SK-N-SH (cell line): ENCODE results near the gene SST. TPM values are rescaled to one million over a fixed set of nuclear protein-coding genes. Genes with fewer than 3 reads are reported as not detected.
A peak's percentile ranks its signal among the peaks of the same experiment; 100 is the strongest.

Source experiments
- CTCF ChIA-PET: fragments of 300-600, 350-600 bp; formaldehyde crosslinking; extraction: SDS; loops from one replicate; lab custom pipeline; 2021; lab: Yijun Ruan, JAX
- POLR2A ChIA-PET: fragments of 350-600 bp; sonication (Branson Sonifier 250); formaldehyde crosslinking; extraction: SDS; loops from one replicate; lab custom pipeline; 2020; ENCODE audit warnings: antibody characterized with exemption, inconsistent platforms; lab: Yijun Ruan, JAX
- DNase-seq: peaks from one replicate; pipeline ENCODE4 v3.0.0; 2012
- H2AFZ ChIP-seq: fragments of 200-600 bp; sonication (generic); 2 replicates; pipeline ENCODE4 v1.8.1; 2016; ENCODE audit warnings: antibody characterized with exemption, mild to moderate bottlenecking, low read depth
- H3F3A ChIP-seq: fragments of 200-600 bp; sonication (generic); replicated peaks from 2 replicates; pipeline ENCODE3; 2016; ENCODE audit warnings: antibody characterized with exemption, mild to moderate bottlenecking; ENCODE audit not compliant: insufficient read depth
- H3K27ac ChIP-seq, 2 experiments: fragments of 200-500 bp in 1 of 2; fragments of 200-600 bp in 1 of 2; sonication (Bioruptor generic) in 1 of 2; sonication (generic), shearing (Covaris generic) in 1 of 2; 2 replicates each; pipeline versions ENCODE4 v1.5.1 to v1.6.1; 2014 to 2016; ENCODE audit warnings: low read depth in 2 of 2, inconsistent platforms in 1 of 2, low read length in 1 of 2, mild to moderate bottlenecking in 1 of 2, mixed read lengths in 1 of 2
- H3K27me3 ChIP-seq: fragments of 200-600 bp; sonication (generic), shearing (Covaris generic); 2 replicates; pipeline ENCODE4 v1.6.1; 2016; ENCODE audit warnings: mixed run types; ENCODE audit not compliant: insufficient read depth
- H3K36me3 ChIP-seq, 2 experiments: fragments of 200-500 bp in 1 of 2; fragments of 200-600 bp in 1 of 2; sonication (Bioruptor generic) in 1 of 2; sonication (generic) in 1 of 2; replicated peaks in 1 of 2; 2 replicates each; pipeline versions ENCODE3 to v1.5.1; 2014 to 2016; ENCODE audit warnings: low read length in 1 of 2, mild to moderate bottlenecking in 1 of 2; ENCODE audit not compliant: insufficient read depth in 2 of 2, control insufficient read depth in 1 of 2
- H3K4me1 ChIP-seq, 2 experiments: fragments of 200-500 bp in 1 of 2; fragments of 200-600 bp in 1 of 2; sonication (Bioruptor generic) in 1 of 2; sonication (generic), shearing (Covaris generic) in 1 of 2; 2 replicates each; pipeline versions ENCODE4 v1.5.1 to v1.6.1; 2014 to 2016; ENCODE audit warnings: low read depth in 1 of 2, low read length in 1 of 2, mixed run types in 1 of 2; ENCODE audit not compliant: insufficient read depth in 2 of 2, control insufficient read depth in 1 of 2
- H3K4me2 ChIP-seq: fragments of 200-600 bp; sonication (generic), shearing (Covaris generic); 2 replicates; pipeline ENCODE4 v1.6.1; 2017; ENCODE audit warnings: mixed run types
- H3K4me3 ChIP-seq, 2 experiments: fragments of 200-500 bp in 1 of 2; fragments of 200-600 bp in 1 of 2; sonication (Bioruptor generic) in 1 of 2; sonication (generic), shearing (Covaris generic) in 1 of 2; 2 replicates each; pipeline versions ENCODE4 v1.5.1 to v1.8.1; 2014 to 2016; ENCODE audit warnings: low read depth in 2 of 2, inconsistent platforms in 1 of 2, low read length in 1 of 2, mild to moderate bottlenecking in 1 of 2, mixed read lengths in 1 of 2, moderate library complexity in 1 of 2
- H3K79me2 ChIP-seq: fragments of 200-600 bp; sonication (generic); 2 replicates; pipeline ENCODE4 v1.8.1; 2017; ENCODE audit warnings: mild to moderate bottlenecking; ENCODE audit not compliant: insufficient read depth
- H3K9ac ChIP-seq: fragments of 200-600 bp; sonication (generic); 2 replicates; pipeline ENCODE4 v1.6.1; 2017; ENCODE audit warnings: mixed run types
- H3K9me2 ChIP-seq: fragments of 200-600 bp; sonication (generic); 2 replicates; pipeline ENCODE4 v1.6.1; 2017; ENCODE audit warnings: mixed run types
- H3K9me3 ChIP-seq: fragments of 200-600 bp; sonication (generic); 2 replicates; pipeline ENCODE4 v1.6.1; 2017; ENCODE audit warnings: mixed run types, mild to moderate bottlenecking, moderate library complexity
- H4K20me1 ChIP-seq: fragments of 200-600 bp; sonication (generic); 2 replicates; pipeline ENCODE4 v1.6.1; 2017; ENCODE audit warnings: mild to moderate bottlenecking, mixed run types; ENCODE audit not compliant: insufficient read depth
- CTCF ChIP-seq: fragments of 200-600 bp; sonication (generic); IDR thresholded peaks from 2 replicates; pipeline ENCODE4 v1.6.1; 2017; ENCODE audit warnings: antibody characterized with exemption, mild to moderate bottlenecking, moderate library complexity
- FOXJ3 ChIP-seq: sonication (generic); formaldehyde crosslinking; IDR thresholded peaks from 2 replicates; pipeline ENCODE4 v1.5.1; 2020; ENCODE audit warnings: mild to moderate bottlenecking, missing genetic modification reagents
- FOXM1 ChIP-seq: IDR thresholded peaks from 2 replicates; pipeline ENCODE4 v1.4.0; 2012; ENCODE audit warnings: low read depth, mild to moderate bottlenecking
- JUND ChIP-seq: IDR thresholded peaks from 2 replicates; pipeline ENCODE4 v1.4.0; 2012
- MXI1 ChIP-seq: IDR thresholded peaks from 2 replicates; pipeline ENCODE4 v1.6.1; 2012; ENCODE audit warnings: mild to moderate bottlenecking, low read depth, low read length, improper control_type of control experiment
- RAD21 ChIP-seq: IDR thresholded peaks from 2 replicates; pipeline ENCODE4 v1.6.1; 2012; ENCODE audit warnings: mild to moderate bottlenecking, low read length
- RXRA ChIP-seq: IDR thresholded peaks from 2 replicates; pipeline ENCODE4 v1.4.0; 2012; ENCODE audit warnings: low read depth, mild to moderate bottlenecking, borderline replicate concordance
- SIN3A ChIP-seq: IDR thresholded peaks from 2 replicates; pipeline ENCODE4 v1.6.1; 2012; ENCODE audit warnings: low read depth, mild to moderate bottlenecking, low read length, moderate library complexity, borderline replicate concordance
- WGBS: methylation state at CpG from one replicate; pipeline ENCODE4 v1.1.6; 2017; ENCODE audit warnings: low lambda C conversion rate; 5-methylcytosine and 5-hydroxymethylcytosine counted together
- polyA plus RNA-seq, 3 experiments: library from polyadenylated mRNA; depleted of rRNA; stranded (reverse); fragments of >200 nt; gene quantifications; 2 replicates each; pipeline ENCODE4 v1.2.3, GENCODE V29; 2012
- TF ChIP-seq, protein P1 (sequence below): IDR thresholded peaks from 2 replicates; pipeline ENCODE4; 2012

The SST gene
- polyA plus RNA-seq, 1 of the 3 experiments (the other 2 are of a cell fraction) = not detected

GRCh38 chr3:187705164-187705563 is 35.0 kb upstream of the SST start:
- Histone ChIP-seq H3K4me1 (no peaks in the 10 kb centered on the region), H4K20me1 (no peaks in the 10 kb centered on the region), H3K9ac (no peak overlapping the region), H3K79me2 (no peaks in the 10 kb centered on the region), H3K36me3 (no peaks in the 10 kb centered on the region), H3K4me3 (no peak overlapping the region), H3K9me3 (no peaks in the 10 kb centered on the region), H3K9me2 (no peaks in the 10 kb centered on the region), H2AFZ (no peak overlapping the region), H3F3A (no peaks in the 10 kb centered on the region), H3K27me3 (peaks cover 11% of the 10 kb centered on the region; the same call in 1 of the 2 replicates), H3K4me2 (no peak overlapping the region), H3K27ac (no peak overlapping the region)
- CTCF ChIA-PET = interaction anchor here (0.9 to 1.1 kb wide), 3 partner anchors 10 to 387 kb away, joined by 4 to 5 read pairs (median 4); no protein-coding TSS in a partner anchor
- POLR2A ChIA-PET = no interaction called here
- DNase-seq = no peak
- TF ChIP-seq, protein P1, sequence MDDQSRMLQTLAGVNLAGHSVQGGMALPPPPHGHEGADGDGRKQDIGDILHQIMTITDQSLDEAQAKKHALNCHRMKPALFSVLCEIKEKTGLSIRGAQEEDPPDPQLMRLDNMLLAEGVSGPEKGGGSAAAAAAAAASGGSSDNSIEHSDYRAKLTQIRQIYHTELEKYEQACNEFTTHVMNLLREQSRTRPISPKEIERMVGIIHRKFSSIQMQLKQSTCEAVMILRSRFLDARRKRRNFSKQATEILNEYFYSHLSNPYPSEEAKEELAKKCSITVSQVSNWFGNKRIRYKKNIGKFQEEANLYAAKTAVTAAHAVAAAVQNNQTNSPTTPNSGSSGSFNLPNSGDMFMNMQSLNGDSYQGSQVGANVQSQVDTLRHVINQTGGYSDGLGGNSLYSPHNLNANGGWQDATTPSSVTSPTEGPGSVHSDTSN = no peak
- TF ChIP-seq CTCF = no peak
- TF ChIP-seq FOXM1 = no peak
- TF ChIP-seq JUND = no peak
- no peak for TF ChIP-seq SIN3A
- TF ChIP-seq MXI1 = no peak

DNA sequence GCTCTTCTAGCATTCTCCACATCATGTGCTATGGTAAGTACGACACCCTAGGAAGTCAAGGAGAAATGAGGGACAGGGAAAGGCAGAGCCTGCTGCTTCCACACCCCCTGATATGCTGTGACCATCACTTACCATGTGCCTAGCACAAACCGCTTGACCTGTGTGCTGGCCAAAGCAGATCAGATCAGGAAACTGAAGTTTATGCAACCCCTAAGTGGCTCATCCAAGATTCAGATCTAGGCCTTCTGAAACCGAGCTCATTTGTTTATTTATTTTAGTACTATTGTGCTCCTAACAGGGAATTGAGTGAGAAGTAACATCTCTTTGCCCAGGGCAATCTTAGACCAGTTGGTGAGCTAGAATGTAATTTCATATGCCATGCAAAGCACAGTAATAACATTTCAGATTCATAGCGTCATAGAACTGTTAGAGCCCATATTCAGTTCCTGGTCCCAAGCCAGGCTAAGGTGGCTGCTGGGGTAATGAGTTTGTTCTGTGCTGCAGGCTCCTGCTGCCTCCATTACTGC is 32.4 kb upstream of the SST start, which contains the start of gene RTP2:
Gene RTP2 (minus strand): TSS at position 51 of the 527 bp plus-strand sequence. CDS start 429 bp downstream, outside the sequence.
- no peaks in the 10 kb centered on the region for H3K79me2 ChIP-seq
- H3K9ac ChIP-seq = no peak within 1 kb of the TSS
- no peak for DNase-seq
- no peaks in the 10 kb centered on the region for H3K9me3 ChIP-seq
- TF ChIP-seq RXRA (no peak), JUND (no peak), RAD21 (no peak), FOXJ3 (CRISPR knock-in tag) (no peak)
- no peaks in the 10 kb centered on the region for H3K9me2 ChIP-seq
- H4K20me1 ChIP-seq = no peaks in the 10 kb centered on the region
- CTCF ChIA-PET = interaction anchor here (1.4 to 4.3 kb wide), 5 partner anchors 13 to 384 kb away, joined by 5 to 22 read pairs (median 6); no protein-coding TSS in a partner anchor
- H3K27me3 ChIP-seq = peaks cover 17% of the 10 kb centered on the region; the same call in 1 of the 2 replicates
- POLR2A ChIA-PET = no interaction called here
- WGBS = 9% methylated on average over 4 of the region's 4 CpGs
- no peaks in the 10 kb centered on the region for H3K36me3 ChIP-seq
- no peak within 1 kb of the TSS for H3K4me2 ChIP-seq
- H3K4me3 ChIP-seq = no peak within 1 kb of the TSS
- H3K27ac ChIP-seq = no peak within 1 kb of the TSS
- 0 out of 2 replicates have a peak within 1 kb of the TSS, but pooled peaks have one; percentile 35 for H2AFZ ChIP-seq
- no peaks in the 10 kb centered on the region for H3K4me1 ChIP-seq
- H3F3A ChIP-seq = no peaks in the 10 kb centered on the region
